ENCODE results near the gene SLC35A4. TPM values are rescaled to one million over a fixed set of nuclear protein-coding genes. Genes with fewer than 3 reads are reported as not detected.

SLC35A4 gene
- total and polyA plus RNA-seq, 2 of the 8 experiments (the other 6 are each of a cell fraction or from before 2014, with no cell fraction given) = 78.6 to 133 TPM

DNA sequence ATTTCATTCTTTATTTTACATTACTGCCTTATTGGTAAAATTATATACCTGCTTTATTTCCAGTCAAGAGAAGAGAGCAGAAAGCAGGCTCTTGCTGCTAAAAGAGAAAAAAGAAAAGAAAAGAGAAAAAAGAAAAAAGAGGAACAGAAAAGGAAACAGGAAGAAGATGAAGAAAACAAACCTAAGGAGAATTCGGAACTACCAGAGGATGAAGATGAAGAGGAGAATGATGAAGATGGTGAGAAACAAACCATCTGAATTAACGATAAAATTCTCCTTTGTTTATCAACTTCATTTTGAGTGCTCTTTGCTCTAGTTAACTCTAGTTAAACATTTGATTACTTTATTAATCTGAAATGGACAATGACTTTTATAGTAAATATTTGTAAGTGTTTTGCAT lies 40.6 kb upstream of the SLC35A4 start:
- WGBS, 2 experiments (ENCODE audit: extremely low coverage in 1 of 2, insufficient coverage in 1 of 2, insufficient read length in 1 of 2, insufficient replicate concordance in 2 of 2, low coverage in 1 of 2, low lambda C conversion rate in 2 of 2, missing lambda C conversion rate in 1 of 2) = 94% methylated on average over 2 of the region's 2 CpGs; no CpG with 5 or more reads in 1 of the 2 experiments
- Histone ChIP-seq H2BK15ac (ENCODE audit: low read length) (no peak overlapping the region), H2BK120ac (replicated peaks; ENCODE audit: low read depth, low read length) (no peak overlapping the region), H3K23me2 (ENCODE audit: low read depth, low read length) (no peaks in the 10 kb centered on the region), H3K18ac (ENCODE audit: extremely low read depth, low read length) (no peak overlapping the region), H2BK5ac (ENCODE audit: low read depth, low read length) (no peak overlapping the region), H3K79me1 (ENCODE audit: low read depth, low read length) (no peaks in the 10 kb centered on the region), H3K27me3 (replicated peaks in 1 of 4; ENCODE audit: control insufficient read depth in 3 of 4, extremely low read depth in 1 of 4, insufficient read depth in 3 of 4, low read length in 3 of 4) (no peaks in the 10 kb centered on the region), H3K23ac (ENCODE audit: insufficient read length) (no peak overlapping the region), H2BK20ac (ENCODE audit: low read length) (no peak overlapping the region), H3K4me2 (ENCODE audit: insufficient read depth in 1 of 2, low read depth in 2 of 2, low read length in 2 of 2) (no peak overlapping the region), H3K27ac (ENCODE audit: low read depth, low read length) (no peak overlapping the region), H3K56ac (replicated peaks; ENCODE audit: insufficient read length, low read depth, low read length) (no peak overlapping the region), H4K91ac (replicated peaks; ENCODE audit: insufficient read length, low read length) (no peak overlapping the region), H3K4me3 (ENCODE audit: extremely low read depth in 1 of 4, insufficient read depth in 2 of 4, low read depth in 3 of 4, low read length in 4 of 4) (no peak overlapping the region), H2BK12ac (ENCODE audit: low read depth, low read length) (no peak overlapping the region), H4K20me1 (replicated peaks in 1 of 2; ENCODE audit: control insufficient read depth in 1 of 2, insufficient read depth in 2 of 2, low read length in 2 of 2) (no peaks in the 10 kb centered on the region), H3K36me3 (ENCODE audit: control insufficient read depth in 2 of 4, insufficient read depth in 4 of 4, low read length in 3 of 4) (peaks cover 14 to 55% (median 26%) of the 10 kb centered on the region in 4 experiments; a peak in 7 of 8 replicates), H3K9me3 (ENCODE audit: insufficient read depth in 2 of 2, low read depth in 1 of 2, low read length in 1 of 2) (no peaks in the 10 kb centered on the region), H4K8ac (ENCODE audit: extremely low read depth, insufficient read depth, low read length) (no peak overlapping the region), H3K79me2 (ENCODE audit: control insufficient read depth in 1 of 2, insufficient read depth in 2 of 2, low read length in 2 of 2) (no peaks in the 10 kb centered on the region), H3K4ac (replicated peaks; ENCODE audit: insufficient read length, low read depth, low read length) (no peak overlapping the region), H3K9ac (replicated peaks in 1 of 4; ENCODE audit: extremely low read depth in 1 of 4, low read depth in 3 of 4, low read length in 3 of 4) (no peak overlapping the region), H3K4me1 (replicated peaks in 1 of 4; ENCODE audit: control insufficient read depth in 3 of 4, insufficient read depth in 4 of 4, low read length in 3 of 4) (no peaks in the 10 kb centered on the region), H2AK5ac (ENCODE audit: low read depth, low read length) (no peak overlapping the region), H3K14ac (ENCODE audit: insufficient read length) (no peak overlapping the region), H4K5ac (ENCODE audit: insufficient read length, low read depth, low read length) (no peak overlapping the region), H2AFZ (ENCODE audit: low read length) (no peak overlapping the region)
- TF ChIP-seq NANOG (IDR thresholded peaks at IDR 0.05; ENCODE audit: insufficient read depth, low read depth, low read length, poor library complexity, severe bottlenecking) (no peak), ZNF274 (IDR thresholded peaks at IDR 0.05; ENCODE audit: borderline replicate concordance, extremely low read depth, low read length) (no peak), RNF2 (IDR thresholded peaks at IDR 0.05; ENCODE audit: borderline replicate concordance, low read depth, low read length, missing control alignments, poor library complexity, severe bottlenecking) (no peak), CREB1 (IDR thresholded peaks at IDR 0.05) (no peak), BACH1 (IDR thresholded peaks at IDR 0.05; ENCODE audit: low read length) (no peak), HDAC6 (IDR thresholded peaks at IDR 0.05; ENCODE audit: low read depth, low read length) (no peak), CHD2 (IDR thresholded peaks at IDR 0.05; ENCODE audit: low read length) (no peak), CBX8 (IDR thresholded peaks at IDR 0.05; ENCODE audit: borderline replicate concordance, low read depth, low read length) (no peak), KDM4A (IDR thresholded peaks at IDR 0.05; ENCODE audit: low read depth, low read length, severe bottlenecking) (no peak), CHD1 (IDR thresholded peaks at IDR 0.05; ENCODE audit: low read depth, low read length) (no peak)
- no peak for FAIRE-seq
- CTCF ChIA-PET (ENCODE audit: partially characterized antibody) = no interaction called here
- no peak for DNase-seq (ENCODE audit: low read depth in 1 of 2, low spot score in 2 of 2)
- POLR2A ChIA-PET (ENCODE audit: partially characterized antibody) = no interaction called here
